Measurements from ENCODE around the gene RASL10B.
"Not testable (repeated sequence)": the region's sequence is repeated elsewhere in the genome, so short reads cannot be mapped to it uniquely, and the experiment has no call there.

DNA sequence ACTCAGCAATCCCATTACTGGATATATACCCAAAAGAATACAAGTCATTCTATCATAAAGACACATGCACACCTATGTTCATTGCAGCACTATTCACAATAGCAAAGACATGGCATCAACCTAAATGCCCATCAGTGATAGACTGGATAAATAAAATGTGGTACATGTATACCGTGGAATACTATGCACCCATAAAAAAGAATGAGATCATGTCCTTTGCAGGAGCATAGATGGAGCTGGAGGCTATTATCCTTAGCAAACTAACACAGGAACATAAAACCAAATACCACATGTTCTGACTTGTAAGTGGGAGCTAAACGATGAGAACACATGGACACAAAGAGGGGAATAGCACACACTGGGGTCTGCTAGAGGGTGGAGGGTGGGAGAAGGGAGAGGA lies 28.1 kb upstream of the RASL10B start:
- TF ChIP-seq, protein P1, sequence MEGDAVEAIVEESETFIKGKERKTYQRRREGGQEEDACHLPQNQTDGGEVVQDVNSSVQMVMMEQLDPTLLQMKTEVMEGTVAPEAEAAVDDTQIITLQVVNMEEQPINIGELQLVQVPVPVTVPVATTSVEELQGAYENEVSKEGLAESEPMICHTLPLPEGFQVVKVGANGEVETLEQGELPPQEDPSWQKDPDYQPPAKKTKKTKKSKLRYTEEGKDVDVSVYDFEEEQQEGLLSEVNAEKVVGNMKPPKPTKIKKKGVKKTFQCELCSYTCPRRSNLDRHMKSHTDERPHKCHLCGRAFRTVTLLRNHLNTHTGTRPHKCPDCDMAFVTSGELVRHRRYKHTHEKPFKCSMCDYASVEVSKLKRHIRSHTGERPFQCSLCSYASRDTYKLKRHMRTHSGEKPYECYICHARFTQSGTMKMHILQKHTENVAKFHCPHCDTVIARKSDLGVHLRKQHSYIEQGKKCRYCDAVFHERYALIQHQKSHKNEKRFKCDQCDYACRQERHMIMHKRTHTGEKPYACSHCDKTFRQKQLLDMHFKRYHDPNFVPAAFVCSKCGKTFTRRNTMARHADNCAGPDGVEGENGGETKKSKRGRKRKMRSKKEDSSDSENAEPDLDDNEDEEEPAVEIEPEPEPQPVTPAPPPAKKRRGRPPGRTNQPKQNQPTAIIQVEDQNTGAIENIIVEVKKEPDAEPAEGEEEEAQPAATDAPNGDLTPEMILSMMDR (IDR thresholded peaks at IDR 0.05): not testable (repeated sequence)
- TF ChIP-seq POLR2AphosphoS5 (IDR thresholded peaks at IDR 0.05); POLR2A (IDR thresholded peaks at IDR 0.05; ENCODE audit: low read depth); EP300 (IDR thresholded peaks at IDR 0.05): not testable (repeated sequence)
